H4 (cell line): ENCODE data around the gene PWWP2A. TPM values are rescaled to one million over a fixed set of nuclear protein-coding genes. Genes with fewer than 3 reads are reported as not detected.

Source experiments
- DNase-seq: peaks from one replicate; pipeline ENCODE4 v3.0.0-alpha.2; 2015; ENCODE audit warnings: low spot score
- total RNA-seq: library from RNA; depleted of rRNA; stranded (reverse); fragments of >200 nt; shearing (Covaris generic); gene quantifications from 2 replicates; pipeline ENCODE4 v1.2.3, GENCODE V29; 2014

The PWWP2A gene
- total RNA-seq, 1 experiment from 2014 or later: 9.1 TPM

GRCh38 chr5:160133071-160133917 is 14.0 kb upstream of the PWWP2A start:
- DNase-seq: no peak

- DNase-seq: no peak
Observed at GRCh38 chr5:160129841-160130240, 10.6 kb upstream of the PWWP2A start.

GRCh38 chr5:160128632-160129031 is 9.4 kb upstream of the PWWP2A start:
- DNase-seq: no peak

- no peak for DNase-seq
Observed at GRCh38 chr5:160119905-160120266, 636 bp upstream of the PWWP2A start.

GRCh38 chr5:160118349-160119141 is 705 bp downstream of the PWWP2A start:
- no peak for DNase-seq

GRCh38 chr5:160116991-160117390 is 2.3 kb downstream of the PWWP2A start:
- no peak for DNase-seq

- DNase-seq: no peak
Observed at GRCh38 chr5:160108124-160108523, 11.1 kb downstream of the PWWP2A start.

- no peak for DNase-seq
Observed at GRCh38 chr5:160105686-160106360, 13.4 kb downstream of the PWWP2A start.

- no peak for DNase-seq
Observed at GRCh38 chr5:160097991-160098390, 21.3 kb downstream of the PWWP2A start.

GRCh38 chr5:160096178-160096577 is 23.1 kb downstream of the PWWP2A start:
- no peak for DNase-seq

- no peak for DNase-seq
Observed at GRCh38 chr5:160092960-160093707, 26.1 kb downstream of the PWWP2A start.

GRCh38 chr5:160092514-160092913 is 26.7 kb downstream of the PWWP2A start:
- DNase-seq: no peak

GRCh38 chr5:160090059-160090458 is 29.2 kb downstream of the PWWP2A start:
- DNase-seq: no peak

- DNase-seq: no peak
Observed at GRCh38 chr5:160089531-160089930, 29.7 kb downstream of the PWWP2A start.

- no peak for DNase-seq
Observed at GRCh38 chr5:160088805-160089204, 30.4 kb downstream of the PWWP2A start.

- DNase-seq: no peak
Observed at GRCh38 chr5:160087199-160087598, 32.1 kb downstream of the PWWP2A start.

- no peak for DNase-seq
Observed at GRCh38 chr5:160084144-160084543, 35.1 kb downstream of the PWWP2A start.

GRCh38 chr5:160083501-160083900 is 35.7 kb downstream of the PWWP2A start:
- DNase-seq: no peak

- DNase-seq: peak; percentile 23
Observed at GRCh38 chr5:160082614-160083500, 36.4 kb downstream of the PWWP2A start.

GRCh38 chr5:160081495-160081894 is 37.8 kb downstream of the PWWP2A start:
- no peak for DNase-seq

GRCh38 chr5:160079753-160080152 is 39.5 kb downstream of the PWWP2A start:
- no peak for DNase-seq
